ENCODE results near the gene PPP1R2.
"Not testable (repeated sequence)": the region's sequence is repeated elsewhere in the genome, so short reads cannot be mapped to it uniquely, and the experiment has no call there.

Gene PPP1R2

GRCh38 chr3:195542698-195543499 is at the start of gene PPP1R2:
TSS of gene PPP1R2 (minus strand) at chr3:195543325. CDS start at chr3:195543025, 300 bp downstream.
- peak; percentile 93 to 94 for DNase-seq

GRCh38 chr3:195591852-195592251 is 48.7 kb upstream of the PPP1R2 start:
- DNase-seq, result no peak

GRCh38 chr3:195591220-195591619 is 48.1 kb upstream of the PPP1R2 start:
- DNase-seq, result no peak

GRCh38 chr3:195590381-195590780 is 47.3 kb upstream of the PPP1R2 start:
- DNase-seq, result not testable (repeated sequence)

- not testable (repeated sequence) for DNase-seq
Observed at GRCh38 chr3:195589796-195590195, 46.7 kb upstream of the PPP1R2 start.

- DNase-seq, result peak; percentile 30 to 47
Observed at GRCh38 chr3:195587824-195588223, 44.7 kb upstream of the PPP1R2 start.

- peak in 1 of 2 experiments; percentile 45 for DNase-seq
Observed at GRCh38 chr3:195587406-195587805, 44.3 kb upstream of the PPP1R2 start.

GRCh38 chr3:195584543-195584870 is 41.4 kb upstream of the PPP1R2 start:
- DNase-seq, result no peak

- no peak for DNase-seq
Observed at GRCh38 chr3:195583831-195584542, 40.9 kb upstream of the PPP1R2 start, which contains the start of gene APOD. TSS of gene APOD (minus strand) at chr3:195583940. CDS start at chr3:195579461, 4,479 bp downstream.

- DNase-seq, result no peak
Observed at GRCh38 chr3:195582947-195583346, 39.8 kb upstream of the PPP1R2 start.

- DNase-seq, result no peak
Observed at GRCh38 chr3:195580744-195581443, 37.8 kb upstream of the PPP1R2 start.

GRCh38 chr3:195579281-195579680 is 36.2 kb upstream of the PPP1R2 start:
- DNase-seq, result no peak

- DNase-seq, result no peak
Observed at GRCh38 chr3:195578565-195578964, 35.4 kb upstream of the PPP1R2 start.

GRCh38 chr3:195577645-195578177 is 34.6 kb upstream of the PPP1R2 start:
- no peak for DNase-seq

- no peak for DNase-seq
Observed at GRCh38 chr3:195574497-195575304, 31.6 kb upstream of the PPP1R2 start.

GRCh38 chr3:195573611-195574496 is 30.7 kb upstream of the PPP1R2 start:
- no peak for DNase-seq

- DNase-seq, result no peak
Observed at GRCh38 chr3:195571361-195571760, 28.2 kb upstream of the PPP1R2 start.

- DNase-seq, result no peak
Observed at GRCh38 chr3:195570912-195571311, 27.8 kb upstream of the PPP1R2 start.

- no peak for DNase-seq
Observed at GRCh38 chr3:195570344-195570743, 27.2 kb upstream of the PPP1R2 start.

GRCh38 chr3:195568630-195569029 is 25.5 kb upstream of the PPP1R2 start:
- no peak for DNase-seq

GRCh38 chr3:195566797-195567196 is 23.7 kb upstream of the PPP1R2 start:
- DNase-seq, result no peak
